Measurements from ENCODE around the gene SOX18.

GRCh38 chr20:64011366-64011779, 38.1 kb downstream of the SOX18 start:
- TF ChIP-seq ESRRG (CRISPR knock-in tag; IDR thresholded peaks at IDR 0.05) (no peak), ZFP3 (CRISPR knock-in tag; IDR thresholded peaks at IDR 0.05) (no peak), ARNTL (CRISPR knock-in tag; IDR thresholded peaks at IDR 0.05; ENCODE audit: borderline replicate concordance, low read depth) (no peak), ZFP30 (CRISPR knock-in tag; IDR thresholded peaks at IDR 0.05) (no peak), ISL1 (CRISPR knock-in tag; IDR thresholded peaks at IDR 0.05) (no peak), TCF4 (CRISPR knock-in tag; IDR thresholded peaks at IDR 0.05; ENCODE audit: borderline replicate concordance) (no peak), POU6F1 (CRISPR knock-in tag; IDR thresholded peaks at IDR 0.05; ENCODE audit: borderline replicate concordance, low read depth) (no peak)
